Measurements from ENCODE around the gene ZNF236.

ZNF236 gene

DNA sequence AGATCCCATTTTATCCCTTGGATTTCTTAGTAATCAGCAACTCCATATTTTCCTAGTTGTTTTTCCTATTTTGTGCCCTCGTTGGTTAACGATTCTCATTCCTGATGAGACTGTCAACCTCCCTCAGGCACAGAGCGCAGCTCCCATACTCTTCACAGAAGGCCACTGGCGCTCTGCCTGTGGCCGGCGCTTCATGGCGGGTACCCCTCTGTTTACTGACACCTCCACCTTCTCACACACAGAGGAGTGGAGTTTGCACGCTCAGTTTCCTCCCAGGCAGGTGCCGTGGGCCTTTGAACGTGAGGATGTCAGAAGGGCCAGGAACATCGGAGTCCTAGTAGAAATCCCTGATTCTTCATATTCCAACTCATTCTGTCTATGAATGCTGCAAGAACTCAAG, 171.2 kb downstream of the ZNF236 start:
- Histone ChIP-seq H3K4me3 (ENCODE audit: insufficient read depth, low read length, poor library complexity, severe bottlenecking) (no peak overlapping the region), H2AFZ (ENCODE audit: low read depth, low read length, severe bottlenecking) (no peak overlapping the region), H3F3A (ENCODE audit: insufficient read depth) (no peaks in the 10 kb centered on the region), H3K9me3 (ENCODE audit: insufficient read depth, low read length) (no peaks in the 10 kb centered on the region), H3K27me3 (ENCODE audit: low read length) (no peaks in the 10 kb centered on the region), H4K20me1 (ENCODE audit: low read depth, low read length) (no peaks in the 10 kb centered on the region), H3K36me3 (ENCODE audit: low read length) (no peaks in the 10 kb centered on the region), H3K9ac (ENCODE audit: low read length) (no peak overlapping the region), H3K9me2 (replicated peaks; ENCODE audit: insufficient read depth, low read length) (no peaks in the 10 kb centered on the region), H3K4me2 (ENCODE audit: low read depth, low read length, poor library complexity, severe bottlenecking) (no peak overlapping the region), H3K27ac (ENCODE audit: low read depth, low read length) (no peak overlapping the region), H3K79me2 (ENCODE audit: insufficient read depth, low read length) (no peaks in the 10 kb centered on the region)
- no peak for TF ChIP-seq EZH2phosphoT487 (conservative IDR thresholded peaks at IDR 0.05; ENCODE audit: low read length)
- TF ChIP-seq, protein P1, sequence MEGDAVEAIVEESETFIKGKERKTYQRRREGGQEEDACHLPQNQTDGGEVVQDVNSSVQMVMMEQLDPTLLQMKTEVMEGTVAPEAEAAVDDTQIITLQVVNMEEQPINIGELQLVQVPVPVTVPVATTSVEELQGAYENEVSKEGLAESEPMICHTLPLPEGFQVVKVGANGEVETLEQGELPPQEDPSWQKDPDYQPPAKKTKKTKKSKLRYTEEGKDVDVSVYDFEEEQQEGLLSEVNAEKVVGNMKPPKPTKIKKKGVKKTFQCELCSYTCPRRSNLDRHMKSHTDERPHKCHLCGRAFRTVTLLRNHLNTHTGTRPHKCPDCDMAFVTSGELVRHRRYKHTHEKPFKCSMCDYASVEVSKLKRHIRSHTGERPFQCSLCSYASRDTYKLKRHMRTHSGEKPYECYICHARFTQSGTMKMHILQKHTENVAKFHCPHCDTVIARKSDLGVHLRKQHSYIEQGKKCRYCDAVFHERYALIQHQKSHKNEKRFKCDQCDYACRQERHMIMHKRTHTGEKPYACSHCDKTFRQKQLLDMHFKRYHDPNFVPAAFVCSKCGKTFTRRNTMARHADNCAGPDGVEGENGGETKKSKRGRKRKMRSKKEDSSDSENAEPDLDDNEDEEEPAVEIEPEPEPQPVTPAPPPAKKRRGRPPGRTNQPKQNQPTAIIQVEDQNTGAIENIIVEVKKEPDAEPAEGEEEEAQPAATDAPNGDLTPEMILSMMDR (IDR thresholded peaks at IDR 0.05; ENCODE audit: insufficient read depth, low read length, poor library complexity, severe bottlenecking): no peak

DNA sequence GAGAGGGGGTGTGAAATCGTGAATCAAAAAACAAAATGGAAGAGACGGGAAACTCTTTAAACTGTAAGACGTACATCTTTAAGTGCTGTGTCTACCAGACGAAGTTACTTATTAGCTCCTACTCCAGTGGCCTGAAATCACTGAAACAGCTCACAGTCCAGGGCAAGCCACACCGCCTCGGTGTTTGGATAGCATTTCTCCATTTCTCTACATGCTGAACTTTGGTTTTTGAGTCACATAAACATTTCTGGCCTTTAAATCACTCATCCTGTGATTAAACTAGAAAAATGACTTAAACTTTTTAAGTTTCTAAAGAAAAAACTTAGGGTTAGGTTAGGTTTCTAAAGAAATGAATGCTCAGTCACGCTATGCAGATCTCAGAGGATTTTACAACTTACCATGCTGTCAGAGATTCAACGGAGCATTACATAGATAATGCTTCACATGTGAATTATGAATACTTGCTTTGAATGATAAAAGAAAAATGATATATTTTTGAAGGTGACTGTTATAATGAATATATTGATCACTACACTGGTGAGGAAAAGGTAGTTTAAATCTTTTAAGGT, 171.8 kb downstream of the ZNF236 start:
- no peaks in the 10 kb centered on the region for H3K9me3 ChIP-seq (ENCODE audit: insufficient read depth, low read length)
- no peaks in the 10 kb centered on the region for H4K20me1 ChIP-seq (ENCODE audit: low read depth, low read length)
- H2AFZ ChIP-seq (ENCODE audit: low read depth, low read length, severe bottlenecking): no peak overlapping the region
- H3K79me2 ChIP-seq (ENCODE audit: insufficient read depth, low read length): no peaks in the 10 kb centered on the region
- H3K27ac ChIP-seq (ENCODE audit: low read depth, low read length): no peak overlapping the region
- TF ChIP-seq, protein P1 (IDR thresholded peaks at IDR 0.05; ENCODE audit: insufficient read depth, low read length, poor library complexity, severe bottlenecking): no peak
- no peak for TF ChIP-seq EZH2phosphoT487 (conservative IDR thresholded peaks at IDR 0.05; ENCODE audit: low read length)
- H3K4me3 ChIP-seq (ENCODE audit: insufficient read depth, low read length, poor library complexity, severe bottlenecking): no peak overlapping the region
- H3K4me2 ChIP-seq (ENCODE audit: low read depth, low read length, poor library complexity, severe bottlenecking): no peak overlapping the region
- H3K9ac ChIP-seq (ENCODE audit: low read length): no peak overlapping the region
- no peaks in the 10 kb centered on the region for H3K27me3 ChIP-seq (ENCODE audit: low read length)
- no peaks in the 10 kb centered on the region for H3F3A ChIP-seq (ENCODE audit: insufficient read depth)
- no peaks in the 10 kb centered on the region for H3K9me2 ChIP-seq (replicated peaks; ENCODE audit: insufficient read depth, low read length)
- no peaks in the 10 kb centered on the region for H3K36me3 ChIP-seq (ENCODE audit: low read length)

DNA sequence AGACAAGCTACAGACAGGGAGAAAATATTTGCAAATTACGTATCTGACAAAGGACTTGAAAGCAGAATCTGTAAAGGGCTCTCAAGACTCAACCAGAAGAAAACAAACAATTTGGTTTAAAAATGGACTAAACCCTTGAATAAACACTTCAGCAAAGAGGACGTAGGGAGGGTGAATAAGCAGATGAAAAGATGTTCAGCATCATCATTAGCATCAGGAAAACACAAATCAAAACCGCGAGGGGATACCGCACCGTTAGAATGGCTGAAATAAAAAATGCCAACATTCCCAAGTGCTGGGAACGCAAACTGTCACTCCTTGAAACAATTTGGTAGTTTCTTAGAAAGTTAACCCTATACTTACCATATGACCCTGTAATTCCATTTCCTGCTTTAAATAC, 173.5 kb downstream of the ZNF236 start:
- no peak overlapping the region for H3K4me2 ChIP-seq (ENCODE audit: low read depth, low read length, poor library complexity, severe bottlenecking)
- H3K27me3 ChIP-seq (ENCODE audit: low read length): no peaks in the 10 kb centered on the region
- no peak overlapping the region for H3K27ac ChIP-seq (ENCODE audit: low read depth, low read length)
- H2AFZ ChIP-seq (ENCODE audit: low read depth, low read length, severe bottlenecking): no peak overlapping the region
- H4K20me1 ChIP-seq (ENCODE audit: low read depth, low read length): no peaks in the 10 kb centered on the region
- no peaks in the 10 kb centered on the region for H3K9me3 ChIP-seq (ENCODE audit: insufficient read depth, low read length)
- TF ChIP-seq, protein P1 (IDR thresholded peaks at IDR 0.05; ENCODE audit: insufficient read depth, low read length, poor library complexity, severe bottlenecking): no peak
- no peak for TF ChIP-seq EZH2phosphoT487 (conservative IDR thresholded peaks at IDR 0.05; ENCODE audit: low read length)
- H3K4me3 ChIP-seq (ENCODE audit: insufficient read depth, low read length, poor library complexity, severe bottlenecking): no peak overlapping the region
- H3F3A ChIP-seq (ENCODE audit: insufficient read depth): no peaks in the 10 kb centered on the region
- H3K36me3 ChIP-seq (ENCODE audit: low read length): no peaks in the 10 kb centered on the region
- no peak overlapping the region for H3K9ac ChIP-seq (ENCODE audit: low read length)
- no peaks in the 10 kb centered on the region for H3K9me2 ChIP-seq (replicated peaks; ENCODE audit: insufficient read depth, low read length)
- no peaks in the 10 kb centered on the region for H3K79me2 ChIP-seq (ENCODE audit: insufficient read depth, low read length)

Data from SU-DHL-6 (cell line).